Body of pancreas (tissue), 4 donors: Measurements from ENCODE around the gene C3orf18.

ENCODE experiments used
- CTCF ChIP-seq, 7 experiments: fragments of 450-650 bp in 4 of 7; fragments of 200-600 bp in 3 of 7; sonication (generic) in 3 of 7; IDR thresholded peaks; one replicate each; pipeline ENCODE4 v1.5.1; 2016 to 2019; ENCODE audit warnings: antibody characterized with exemption in 7 of 7
- POLR2A ChIP-seq, 3 donors: fragments of 450-650 bp; IDR thresholded peaks; one replicate each; pipeline ENCODE4 v1.6.1; 2016; ENCODE audit warnings: antibody characterized with exemption in 3 of 3, mild to moderate bottlenecking in 2 of 3

GRCh38 chr3:50523279-50523811, 44.2 kb downstream of the C3orf18 start:
- no peak for TF ChIP-seq CTCF (IDR thresholded peaks at IDR 0.05)
- TF ChIP-seq POLR2A (IDR thresholded peaks at IDR 0.05), result no peak
